ENCODE measurements around the gene PGLYRP2. TPM values are rescaled to one million over a fixed set of nuclear protein-coding genes. Genes with fewer than 3 reads are reported as not detected.

Gene PGLYRP2
- total and polyA plus RNA-seq, 2 donors (not counting 3 experiments of a cell fraction or from before 2014, with no cell fraction given): 0.03 to 0.18 TPM

- no TSS peak for BruUV-seq (replicated peaks)
- no peaks in the 10 kb centered on the region for H3K36me3 ChIP-seq (ENCODE audit: control insufficient read depth in 2 of 2, extremely low read depth in 1 of 2, insufficient read depth in 2 of 2, low read length in 2 of 2)
- dilution Hi-C loops (cut with MboI; ENCODE audit: extremely low pct_ligation_motif_present, low sequenced_read_pairs) (no loop called here), intact Hi-C loops (cut with micrococcal nuclease) (no loop called here)
- no peaks in the 10 kb centered on the region for H3K4me1 ChIP-seq (ENCODE audit: control insufficient read depth, extremely low read depth, insufficient read depth, low read length)
- no peaks in the 10 kb centered on the region for H3K9me3 ChIP-seq (replicated peaks; ENCODE audit: control insufficient read depth, insufficient read depth, low read length)
- H3K9me1 ChIP-seq (replicated peaks; ENCODE audit: control insufficient read depth, extremely low read depth, insufficient read depth, low read length): no peaks in the 10 kb centered on the region
- H3K4me3 ChIP-seq (replicated peaks in 1 of 3; ENCODE audit: insufficient read depth in 1 of 3, low read depth in 1 of 3, low read length in 3 of 3): no peak overlapping the region
- no peak for DNase-seq (ENCODE audit: low read depth, low spot score)
- TF ChIP-seq CTCF (IDR thresholded peaks at IDR 0.05; ENCODE audit: extremely low read depth in 1 of 2, insufficient read depth in 1 of 2, low read depth in 1 of 2, low read length in 2 of 2) (no peak), EZH2 (IDR thresholded peaks at IDR 0.05; ENCODE audit: borderline replicate concordance, low read depth, low read length, severe bottlenecking) (no peak), JUN (IDR thresholded peaks at IDR 0.05; ENCODE audit: borderline replicate concordance, insufficient read depth, insufficient read length, low read depth) (no peak)
- H3K9ac ChIP-seq (replicated peaks; ENCODE audit: extremely low read depth, insufficient read depth, low read length): no peak overlapping the region
- H3K4me2 ChIP-seq (ENCODE audit: insufficient read depth, low read length): no peak overlapping the region
- H2AFZ ChIP-seq (ENCODE audit: low read depth, low read length): no peak overlapping the region
- POLR2A ChIA-PET: no interaction called here
- no peaks in the 10 kb centered on the region for H4K20me1 ChIP-seq (replicated peaks; ENCODE audit: control insufficient read depth, extremely low read depth, insufficient read depth, low read length)
- no peak for FAIRE-seq
- peaks cover 15 to 18% of the 10 kb centered on the region in 2 experiments for H3K27me3 ChIP-seq (ENCODE audit: control insufficient read depth in 2 of 2, insufficient read depth in 2 of 2, low read length in 2 of 2)
- no peak overlapping the region for H3K27ac ChIP-seq (ENCODE audit: insufficient read depth, low read depth, low read length)
- CTCF ChIA-PET: interaction anchor here (0.9 to 1.0 kb wide), 3 partner anchors 21 to 88 kb away, joined by 3 to 4 read pairs (median 3); partner anchors contain the start of gene AKAP8L
- H3K79me2 ChIP-seq (ENCODE audit: control insufficient read depth, insufficient read depth, low read length): no peaks in the 10 kb centered on the region
Measured at GRCh38 chr19:15507068-15508034, 28.1 kb upstream of the PGLYRP2 start.
